ENCODE results near the gene ANKRD9. TPM values are rescaled to one million over a fixed set of nuclear protein-coding genes. Genes with fewer than 3 reads are reported as not detected.

ANKRD9 gene
- total RNA-seq, 1 experiment from 2014 or later, result 29.8 TPM

GRCh38 chr14:102491786-102492530, 17.6 kb downstream of the ANKRD9 start:
- no peaks in the 10 kb centered on the region for H3K23me2 ChIP-seq (ENCODE audit: insufficient read length, low read depth, low read length, poor library complexity, severe bottlenecking)
- no peak for DNase-seq
- Mint-ChIP-seq H3K4me3 (no peak overlapping the region), H3K4me1 (peaks cover under 1% of the 10 kb centered on the region in 2 experiments; a peak in 2 of 4 replicates), H3K27me3 (ENCODE audit: low read depth) (no peaks in the 10 kb centered on the region; the same call in 1 of the 2 replicates), H3K27ac (peak overlapping the region in 2 of 3 experiments; percentile 75 to 76; a peak in 2 of 7 replicates), H3K36me3 (ENCODE audit: insufficient read depth in 1 of 3, low read depth in 3 of 3) (no peaks in the 10 kb centered on the region), H3K9me3 (no peaks in the 10 kb centered on the region; a peak in 1 of 5 replicates)
- H4K5ac ChIP-seq (ENCODE audit: insufficient read length, low read depth, low read length), result no peak overlapping the region
- no peak overlapping the region for H2BK12ac ChIP-seq (ENCODE audit: insufficient read length, low read depth, low read length)
- no peak overlapping the region for H4K91ac ChIP-seq (ENCODE audit: insufficient read length, low read depth, low read length)
- H2BK5ac ChIP-seq (ENCODE audit: insufficient read length, low read length), result no peak overlapping the region
- no peaks in the 10 kb centered on the region for H3K4me1 ChIP-seq (ENCODE audit: insufficient read depth, low read length)
- H2BK15ac ChIP-seq (ENCODE audit: low read depth, low read length), result no peak overlapping the region
- no peaks in the 10 kb centered on the region for H4K20me1 ChIP-seq (ENCODE audit: control insufficient read depth, insufficient read depth, insufficient read length)
- no peak overlapping the region for H2AK5ac ChIP-seq (ENCODE audit: insufficient read length, low read length)
- H3K27me3 ChIP-seq (ENCODE audit: insufficient read depth, low read length), result no peaks in the 10 kb centered on the region
- H3K4ac ChIP-seq (ENCODE audit: low read depth, low read length), result no peak overlapping the region
- H2AFZ ChIP-seq (ENCODE audit: low read length), result no peak overlapping the region
- H3K79me2 ChIP-seq (ENCODE audit: insufficient read depth, low read length), result no peaks in the 10 kb centered on the region
- H3K4me2 ChIP-seq (ENCODE audit: insufficient read depth, insufficient read length, low read length), result no peak overlapping the region
- H3K9ac ChIP-seq (ENCODE audit: extremely low read depth, insufficient read length, low read length), result no peak overlapping the region
- H2BK120ac ChIP-seq (ENCODE audit: low read depth, low read length, poor library complexity, severe bottlenecking), result no peak overlapping the region
- no peaks in the 10 kb centered on the region for H3K79me1 ChIP-seq (ENCODE audit: insufficient read depth, low read depth, low read length, poor library complexity, severe bottlenecking)
- H3K27ac ChIP-seq (ENCODE audit: insufficient read length, low read depth, low read length), result no peak overlapping the region
- no peak overlapping the region for H3K23ac ChIP-seq (ENCODE audit: insufficient read length, low read depth, low read length)
- no peak overlapping the region for H3T11ph ChIP-seq (ENCODE audit: low read length)
- no peak for TF ChIP-seq CTCF (conservative IDR thresholded peaks at IDR 0.05)
- no peak overlapping the region for H3K56ac ChIP-seq (ENCODE audit: insufficient read length, low read depth, low read length)
- no peaks in the 10 kb centered on the region for H3K9me3 ChIP-seq (ENCODE audit: control insufficient read depth, low read depth, low read length)
- no peak overlapping the region for H4K8ac ChIP-seq (replicated peaks; ENCODE audit: insufficient read length, low read depth, low read length)
- no CpG with 5 or more reads among the region's 7 CpGs for WGBS (ENCODE audit: extremely low coverage, insufficient read length, low lambda C conversion rate)
- no peak overlapping the region for H3K18ac ChIP-seq (ENCODE audit: insufficient read length, low read depth, low read length)
- H3K14ac ChIP-seq (ENCODE audit: insufficient read depth, low read length), result no peak overlapping the region; the same call in 1 of the 2 replicates
- no peak overlapping the region for H2BK20ac ChIP-seq (ENCODE audit: low read depth, low read length, poor library complexity, severe bottlenecking)

Data from H9 (cell line).